Bronchial epithelial cell (primary cell): ENCODE results near the gene R3HDM1. TPM values are rescaled to one million over a fixed set of nuclear protein-coding genes. Genes with fewer than 3 reads are reported as not detected.
"Not testable (repeated sequence)": the region's sequence is repeated elsewhere in the genome, so short reads cannot be mapped to it uniquely, and the experiment has no call there.

Source experiments
- DNase-seq: peaks from one replicate; pipeline ENCODE4 v3.0.0-alpha.2; 2010; ENCODE audit warnings: low read depth
- FAIRE-seq: peaks from 2 replicates; lab custom pipeline; 2011; peaks lifted over from hg19 to GRCh38; lab: Jason Lieb, UNC
- H3K27me3 ChIP-seq: 2 replicates; pipeline ENCODE4 v1.5.1; 2011; ENCODE audit warnings: low read length; ENCODE audit not compliant: control insufficient read depth, insufficient read depth
- H3K36me3 ChIP-seq: 2 replicates; pipeline ENCODE4 v1.5.1; 2011; ENCODE audit warnings: low read length; ENCODE audit not compliant: control insufficient read depth, insufficient read depth
- H3K4me3 ChIP-seq: 2 replicates; pipeline ENCODE4 v1.5.1; 2011; ENCODE audit warnings: mild to moderate bottlenecking, low read depth, low read length, control low read depth
- total RNA-seq: library from RNA; depleted of rRNA; stranded (reverse); fragments of >200 nt; gene quantifications from 2 replicates; pipeline ENCODE4 v1.2.1, GENCODE V29; 2014
- TF ChIP-seq, protein P1 (sequence below): IDR thresholded peaks from 2 replicates; pipeline ENCODE4 v1.5.1; 2011; ENCODE audit warnings: mild to moderate bottlenecking, moderate library complexity, low read length, control low read depth, inconsistent platforms; ENCODE audit not compliant: insufficient read depth, severe bottlenecking

Gene R3HDM1
- total RNA-seq, 1 donor from 2014 or later: 3.7 TPM

DNA sequence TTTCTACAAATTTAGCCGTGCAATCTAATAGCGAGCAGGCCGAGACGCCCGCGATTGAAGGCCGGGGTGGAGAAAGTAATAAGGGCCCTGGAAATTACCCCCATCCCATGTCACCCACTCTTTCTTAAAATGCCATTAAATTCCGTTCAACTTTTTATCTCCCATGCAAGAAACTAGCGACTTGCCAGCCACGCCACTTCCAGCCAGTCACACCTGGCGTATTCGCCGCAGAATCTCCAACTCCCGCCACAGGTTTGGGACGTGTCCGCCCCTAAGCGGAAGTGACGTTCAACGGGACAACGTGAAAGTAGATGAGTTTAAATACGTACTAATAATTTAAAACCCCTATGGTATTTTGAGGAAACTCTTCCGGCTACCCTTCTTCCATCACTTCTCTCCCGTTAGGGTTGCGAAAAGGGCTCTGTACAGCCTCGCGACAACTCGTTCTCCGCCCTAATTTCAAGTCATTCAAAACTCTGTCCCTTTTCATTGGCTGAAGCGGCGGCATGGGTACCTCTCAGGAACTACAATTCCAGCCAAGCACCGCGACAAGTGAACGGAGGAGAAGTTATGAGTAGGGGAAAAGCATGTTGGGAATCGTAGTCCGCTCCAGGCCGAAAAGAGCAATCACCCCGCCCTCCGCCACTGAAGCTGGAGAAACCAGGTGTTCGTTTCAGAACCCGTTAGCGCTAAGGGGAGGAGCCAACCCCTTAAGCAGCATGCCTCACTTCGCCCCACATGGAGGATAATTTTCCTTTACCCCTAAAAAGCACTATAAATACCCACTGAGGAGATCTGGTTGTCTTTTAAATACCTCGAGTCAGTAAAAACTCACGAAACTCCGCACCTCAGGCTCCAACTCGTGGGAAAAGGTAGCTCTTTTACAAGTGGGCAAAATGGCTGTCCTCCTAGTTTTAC, 712 bp upstream of the R3HDM1 start, which contains the start of gene ZRANB3:
TSS of gene ZRANB3 (minus strand) at position 906 of the 918 bp plus-strand sequence.
- DNase-seq (peak; percentile 98), FAIRE-seq (no peak)
- Histone ChIP-seq H3K4me3 (peak within 1 kb of the TSS; percentile 95), H3K36me3 (no peaks in the 10 kb centered on the region), H3K27me3 (no peaks in the 10 kb centered on the region)
- TF ChIP-seq, protein P1, sequence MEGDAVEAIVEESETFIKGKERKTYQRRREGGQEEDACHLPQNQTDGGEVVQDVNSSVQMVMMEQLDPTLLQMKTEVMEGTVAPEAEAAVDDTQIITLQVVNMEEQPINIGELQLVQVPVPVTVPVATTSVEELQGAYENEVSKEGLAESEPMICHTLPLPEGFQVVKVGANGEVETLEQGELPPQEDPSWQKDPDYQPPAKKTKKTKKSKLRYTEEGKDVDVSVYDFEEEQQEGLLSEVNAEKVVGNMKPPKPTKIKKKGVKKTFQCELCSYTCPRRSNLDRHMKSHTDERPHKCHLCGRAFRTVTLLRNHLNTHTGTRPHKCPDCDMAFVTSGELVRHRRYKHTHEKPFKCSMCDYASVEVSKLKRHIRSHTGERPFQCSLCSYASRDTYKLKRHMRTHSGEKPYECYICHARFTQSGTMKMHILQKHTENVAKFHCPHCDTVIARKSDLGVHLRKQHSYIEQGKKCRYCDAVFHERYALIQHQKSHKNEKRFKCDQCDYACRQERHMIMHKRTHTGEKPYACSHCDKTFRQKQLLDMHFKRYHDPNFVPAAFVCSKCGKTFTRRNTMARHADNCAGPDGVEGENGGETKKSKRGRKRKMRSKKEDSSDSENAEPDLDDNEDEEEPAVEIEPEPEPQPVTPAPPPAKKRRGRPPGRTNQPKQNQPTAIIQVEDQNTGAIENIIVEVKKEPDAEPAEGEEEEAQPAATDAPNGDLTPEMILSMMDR: no peak

DNA sequence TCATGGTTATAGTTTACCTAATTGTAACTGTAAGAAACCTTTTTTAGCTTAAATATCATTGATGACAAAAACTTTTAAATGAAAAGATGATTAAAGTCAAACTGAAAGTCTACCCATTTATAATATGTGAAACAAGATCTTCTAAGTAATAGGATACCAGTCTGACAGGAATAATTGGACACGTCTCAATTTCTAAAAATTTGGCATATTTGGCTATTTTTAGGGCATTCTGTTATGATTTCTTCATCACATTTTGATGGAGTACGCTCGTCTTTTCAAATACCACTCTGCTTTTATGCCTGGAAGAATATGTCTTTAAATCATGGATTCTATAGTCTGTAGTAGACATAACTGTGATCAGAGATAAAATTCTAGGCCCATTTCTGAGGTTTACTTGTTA, 1.3 kb downstream of the R3HDM1 start:
- FAIRE-seq (no peak), DNase-seq (no peak)
- TF ChIP-seq, protein P1: no peak
- Histone ChIP-seq H3K36me3 (no peaks in the 10 kb centered on the region), H3K27me3 (no peaks in the 10 kb centered on the region), H3K4me3 (peak overlapping the region; percentile 95)

DNA sequence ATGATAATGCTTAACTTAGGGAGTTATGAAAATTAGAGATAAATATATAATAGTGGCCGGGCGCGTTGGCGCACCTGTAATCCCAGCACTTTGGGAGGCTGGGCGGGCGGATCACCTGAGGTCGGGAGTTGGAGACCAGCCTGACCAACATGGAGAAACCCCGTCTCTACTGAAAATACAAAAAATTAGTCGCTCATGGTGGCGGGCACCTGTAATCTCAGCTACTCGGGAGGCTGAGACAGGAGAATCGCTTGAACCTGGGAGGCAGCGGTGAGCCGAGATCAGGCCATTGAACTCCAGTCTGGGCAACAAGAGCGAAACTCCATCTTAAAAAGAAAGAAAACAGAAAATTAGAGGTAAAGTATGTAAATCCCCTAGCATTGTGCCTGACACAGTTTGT, 2.3 kb downstream of the R3HDM1 start:
- FAIRE-seq, H3K4me3 ChIP-seq, DNase-seq, H3K27me3 ChIP-seq, H3K36me3 ChIP-seq: not testable (repeated sequence)

DNA sequence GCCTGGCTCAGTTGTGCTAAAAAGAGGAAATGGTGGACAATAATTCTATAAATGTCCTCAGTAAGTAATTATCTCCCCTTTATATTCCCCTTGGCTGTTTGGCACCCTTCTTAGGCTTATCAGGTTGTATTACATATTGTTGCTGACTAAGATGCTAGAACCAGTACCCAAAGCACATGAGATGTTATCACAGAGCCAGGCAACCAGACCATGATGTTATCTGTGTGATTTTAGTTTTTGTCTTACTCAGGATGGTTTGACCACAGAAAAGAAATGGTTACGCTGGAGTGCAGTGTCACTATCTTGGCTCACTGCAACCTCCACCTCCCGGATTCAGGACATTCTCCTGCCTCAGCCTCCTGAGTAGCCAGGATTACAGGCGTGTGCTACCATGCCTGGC, 15.2 kb downstream of the R3HDM1 start:
- Histone ChIP-seq H3K4me3 (no peak overlapping the region), H3K36me3 (no peaks in the 10 kb centered on the region), H3K27me3 (no peaks in the 10 kb centered on the region)
- no peak for FAIRE-seq
- TF ChIP-seq, protein P1: no peak
- no peak for DNase-seq

DNA sequence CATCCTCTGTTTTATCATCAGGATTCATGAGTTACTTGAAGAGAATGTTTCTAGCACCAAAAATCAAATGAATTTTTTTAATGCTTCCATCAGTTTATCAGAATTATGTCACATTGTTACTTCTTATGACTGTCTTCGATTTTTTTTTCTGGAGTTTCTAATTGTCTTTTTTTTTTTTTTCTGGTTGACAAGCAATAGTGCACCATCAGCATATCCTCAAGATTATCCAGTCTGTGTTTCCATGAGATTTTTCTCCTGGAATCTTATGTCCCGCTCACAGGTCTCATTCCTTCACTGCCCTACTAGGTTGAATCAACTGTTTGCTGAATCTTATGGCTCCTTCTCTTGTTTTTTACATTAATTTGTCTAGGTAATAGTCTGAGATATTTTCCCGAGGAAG, 16.0 kb downstream of the R3HDM1 start:
- no peak for FAIRE-seq
- TF ChIP-seq, protein P1: no peak
- no peak overlapping the region for H3K4me3 ChIP-seq

DNA sequence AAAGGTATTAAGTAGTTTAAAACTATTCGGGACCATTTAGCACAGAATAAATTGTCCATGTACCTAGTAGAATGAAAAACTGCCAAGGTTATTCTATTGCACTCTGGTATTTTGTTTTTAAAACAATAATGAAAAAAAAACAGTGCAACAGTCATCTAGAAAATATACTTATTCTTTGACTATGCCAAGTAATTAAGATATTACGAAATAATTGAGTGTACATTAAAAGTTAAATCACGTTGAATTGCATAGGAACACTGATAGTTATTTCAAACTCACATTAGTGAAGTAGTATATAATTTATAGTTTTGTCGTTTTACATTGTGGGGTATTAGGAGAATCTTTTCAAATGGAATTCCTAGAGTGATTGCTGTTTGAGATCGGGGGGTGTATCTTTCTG, 20.1 kb downstream of the R3HDM1 start:
- Histone ChIP-seq H3K36me3 (no peaks in the 10 kb centered on the region), H3K4me3 (no peak overlapping the region), H3K27me3 (no peaks in the 10 kb centered on the region)
- FAIRE-seq: no peak
- no peak for DNase-seq
- TF ChIP-seq, protein P1: no peak

More for the DNA sequence above, 16.0 kb downstream of the R3HDM1 start:
- no peak for DNase-seq
- no peaks in the 10 kb centered on the region for H3K36me3 ChIP-seq
- no peaks in the 10 kb centered on the region for H3K27me3 ChIP-seq
